ENCODE measurements around the gene OR52A1. TPM values are rescaled to one million over a fixed set of nuclear protein-coding genes. Genes with fewer than 3 reads are reported as not detected.
A peak's percentile ranks its signal among the peaks of the same experiment; 100 is the strongest.

OR52A1 gene
- total and polyA plus RNA-seq, 9 of the 15 experiments (the other 6 are each of a cell fraction or from before 2014, with no cell fraction given), result under 0.01 to 0.33 (median 0.13) TPM; not detected in 3

- TF ChIP-seq ZNF398 (CRISPR knock-in tag; IDR thresholded peaks at IDR 0.05) (no peak), RUNX1 (IDR thresholded peaks at IDR 0.05; ENCODE audit: low read depth) (no peak), THAP12 (CRISPR knock-in tag; IDR thresholded peaks at IDR 0.05) (no peak), ZNF444 (CRISPR knock-in tag; IDR thresholded peaks at IDR 0.05) (no peak), HDAC1 (IDR thresholded peaks at IDR 0.05) (peak in 1 of 2 experiments; percentile 45; a peak in 1 of 4 replicates), POU5F1 (IDR thresholded peaks at IDR 0.05; ENCODE audit: borderline replicate concordance, low read depth, low read length, partially characterized antibody) (no peak), HEY1 (CRISPR knock-in tag; IDR thresholded peaks at IDR 0.05; ENCODE audit: borderline replicate concordance) (no peak), KLF13 (tag; IDR thresholded peaks at IDR 0.05; ENCODE audit: borderline replicate concordance, low read depth) (no peak), HDAC3 (IDR thresholded peaks at IDR 0.05; ENCODE audit: borderline replicate concordance, partially characterized antibody) (no peak), CAMTA2 (CRISPR knock-in tag; conservative IDR thresholded peaks at IDR 0.05) (no peak), NCOA4 (IDR thresholded peaks at IDR 0.05; ENCODE audit: partially characterized antibody) (no peak), GABPB1 (CRISPR knock-in tag; IDR thresholded peaks at IDR 0.05) (no peak), TRIM28 (IDR thresholded peaks at IDR 0.05) (0 out of 2 replicates have a peak, but pooled peaks have one; percentile 26)
- TF ChIP-seq, protein P1, sequence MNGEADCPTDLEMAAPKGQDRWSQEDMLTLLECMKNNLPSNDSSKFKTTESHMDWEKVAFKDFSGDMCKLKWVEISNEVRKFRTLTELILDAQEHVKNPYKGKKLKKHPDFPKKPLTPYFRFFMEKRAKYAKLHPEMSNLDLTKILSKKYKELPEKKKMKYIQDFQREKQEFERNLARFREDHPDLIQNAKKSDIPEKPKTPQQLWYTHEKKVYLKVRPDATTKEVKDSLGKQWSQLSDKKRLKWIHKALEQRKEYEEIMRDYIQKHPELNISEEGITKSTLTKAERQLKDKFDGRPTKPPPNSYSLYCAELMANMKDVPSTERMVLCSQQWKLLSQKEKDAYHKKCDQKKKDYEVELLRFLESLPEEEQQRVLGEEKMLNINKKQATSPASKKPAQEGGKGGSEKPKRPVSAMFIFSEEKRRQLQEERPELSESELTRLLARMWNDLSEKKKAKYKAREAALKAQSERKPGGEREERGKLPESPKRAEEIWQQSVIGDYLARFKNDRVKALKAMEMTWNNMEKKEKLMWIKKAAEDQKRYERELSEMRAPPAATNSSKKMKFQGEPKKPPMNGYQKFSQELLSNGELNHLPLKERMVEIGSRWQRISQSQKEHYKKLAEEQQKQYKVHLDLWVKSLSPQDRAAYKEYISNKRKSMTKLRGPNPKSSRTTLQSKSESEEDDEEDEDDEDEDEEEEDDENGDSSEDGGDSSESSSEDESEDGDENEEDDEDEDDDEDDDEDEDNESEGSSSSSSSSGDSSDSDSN (IDR thresholded peaks at IDR 0.05; ENCODE audit: borderline replicate concordance in 1 of 2, low read depth in 2 of 2, low read length in 2 of 2), result no peak
- TF ChIP-seq, protein P2, sequence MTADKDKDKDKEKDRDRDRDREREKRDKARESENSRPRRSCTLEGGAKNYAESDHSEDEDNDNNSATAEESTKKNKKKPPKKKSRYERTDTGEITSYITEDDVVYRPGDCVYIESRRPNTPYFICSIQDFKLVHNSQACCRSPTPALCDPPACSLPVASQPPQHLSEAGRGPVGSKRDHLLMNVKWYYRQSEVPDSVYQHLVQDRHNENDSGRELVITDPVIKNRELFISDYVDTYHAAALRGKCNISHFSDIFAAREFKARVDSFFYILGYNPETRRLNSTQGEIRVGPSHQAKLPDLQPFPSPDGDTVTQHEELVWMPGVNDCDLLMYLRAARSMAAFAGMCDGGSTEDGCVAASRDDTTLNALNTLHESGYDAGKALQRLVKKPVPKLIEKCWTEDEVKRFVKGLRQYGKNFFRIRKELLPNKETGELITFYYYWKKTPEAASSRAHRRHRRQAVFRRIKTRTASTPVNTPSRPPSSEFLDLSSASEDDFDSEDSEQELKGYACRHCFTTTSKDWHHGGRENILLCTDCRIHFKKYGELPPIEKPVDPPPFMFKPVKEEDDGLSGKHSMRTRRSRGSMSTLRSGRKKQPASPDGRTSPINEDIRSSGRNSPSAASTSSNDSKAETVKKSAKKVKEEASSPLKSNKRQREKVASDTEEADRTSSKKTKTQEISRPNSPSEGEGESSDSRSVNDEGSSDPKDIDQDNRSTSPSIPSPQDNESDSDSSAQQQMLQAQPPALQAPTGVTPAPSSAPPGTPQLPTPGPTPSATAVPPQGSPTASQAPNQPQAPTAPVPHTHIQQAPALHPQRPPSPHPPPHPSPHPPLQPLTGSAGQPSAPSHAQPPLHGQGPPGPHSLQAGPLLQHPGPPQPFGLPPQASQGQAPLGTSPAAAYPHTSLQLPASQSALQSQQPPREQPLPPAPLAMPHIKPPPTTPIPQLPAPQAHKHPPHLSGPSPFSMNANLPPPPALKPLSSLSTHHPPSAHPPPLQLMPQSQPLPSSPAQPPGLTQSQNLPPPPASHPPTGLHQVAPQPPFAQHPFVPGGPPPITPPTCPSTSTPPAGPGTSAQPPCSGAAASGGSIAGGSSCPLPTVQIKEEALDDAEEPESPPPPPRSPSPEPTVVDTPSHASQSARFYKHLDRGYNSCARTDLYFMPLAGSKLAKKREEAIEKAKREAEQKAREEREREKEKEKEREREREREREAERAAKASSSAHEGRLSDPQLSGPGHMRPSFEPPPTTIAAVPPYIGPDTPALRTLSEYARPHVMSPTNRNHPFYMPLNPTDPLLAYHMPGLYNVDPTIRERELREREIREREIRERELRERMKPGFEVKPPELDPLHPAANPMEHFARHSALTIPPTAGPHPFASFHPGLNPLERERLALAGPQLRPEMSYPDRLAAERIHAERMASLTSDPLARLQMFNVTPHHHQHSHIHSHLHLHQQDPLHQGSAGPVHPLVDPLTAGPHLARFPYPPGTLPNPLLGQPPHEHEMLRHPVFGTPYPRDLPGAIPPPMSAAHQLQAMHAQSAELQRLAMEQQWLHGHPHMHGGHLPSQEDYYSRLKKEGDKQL (CRISPR knock-in tag; IDR thresholded peaks at IDR 0.05; ENCODE audit: borderline replicate concordance), result no peak
Measured at GRCh38 chr11:5123802-5124521, 30.6 kb downstream of the OR52A1 start (continued).
